GM12874 (cell line): Measurements from ENCODE around the gene LRRN4CL.

Experiments used
- TF ChIP-seq, protein P1 (sequence below): IDR thresholded peaks from 2 replicates; pipeline ENCODE4 v1.5.1; 2011; ENCODE audit warnings: low read depth, mild to moderate bottlenecking, control low read depth, low read length, moderate library complexity; ENCODE audit not compliant: insufficient read depth

LRRN4CL gene

DNA sequence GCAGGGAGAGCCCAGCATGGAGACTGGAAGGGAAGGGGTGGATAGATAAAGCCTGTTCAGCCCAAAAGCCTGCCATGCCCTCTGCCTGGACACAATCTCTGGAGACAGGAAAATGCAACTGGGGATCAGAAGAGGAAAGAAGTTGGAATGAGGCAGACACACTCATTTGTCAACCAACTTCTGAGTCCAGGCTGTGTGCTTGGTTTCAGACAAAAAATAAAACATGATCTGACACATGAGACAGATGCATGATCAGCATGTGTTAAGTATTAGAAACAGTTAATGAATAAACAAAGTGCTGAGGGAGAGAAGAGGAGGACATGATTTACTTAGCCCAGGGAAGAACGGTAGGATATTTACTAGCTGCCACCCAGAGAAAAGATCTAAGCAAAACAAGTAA, 839 bp downstream of the LRRN4CL start:
- TF ChIP-seq, protein P1, sequence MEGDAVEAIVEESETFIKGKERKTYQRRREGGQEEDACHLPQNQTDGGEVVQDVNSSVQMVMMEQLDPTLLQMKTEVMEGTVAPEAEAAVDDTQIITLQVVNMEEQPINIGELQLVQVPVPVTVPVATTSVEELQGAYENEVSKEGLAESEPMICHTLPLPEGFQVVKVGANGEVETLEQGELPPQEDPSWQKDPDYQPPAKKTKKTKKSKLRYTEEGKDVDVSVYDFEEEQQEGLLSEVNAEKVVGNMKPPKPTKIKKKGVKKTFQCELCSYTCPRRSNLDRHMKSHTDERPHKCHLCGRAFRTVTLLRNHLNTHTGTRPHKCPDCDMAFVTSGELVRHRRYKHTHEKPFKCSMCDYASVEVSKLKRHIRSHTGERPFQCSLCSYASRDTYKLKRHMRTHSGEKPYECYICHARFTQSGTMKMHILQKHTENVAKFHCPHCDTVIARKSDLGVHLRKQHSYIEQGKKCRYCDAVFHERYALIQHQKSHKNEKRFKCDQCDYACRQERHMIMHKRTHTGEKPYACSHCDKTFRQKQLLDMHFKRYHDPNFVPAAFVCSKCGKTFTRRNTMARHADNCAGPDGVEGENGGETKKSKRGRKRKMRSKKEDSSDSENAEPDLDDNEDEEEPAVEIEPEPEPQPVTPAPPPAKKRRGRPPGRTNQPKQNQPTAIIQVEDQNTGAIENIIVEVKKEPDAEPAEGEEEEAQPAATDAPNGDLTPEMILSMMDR, result no peak

DNA sequence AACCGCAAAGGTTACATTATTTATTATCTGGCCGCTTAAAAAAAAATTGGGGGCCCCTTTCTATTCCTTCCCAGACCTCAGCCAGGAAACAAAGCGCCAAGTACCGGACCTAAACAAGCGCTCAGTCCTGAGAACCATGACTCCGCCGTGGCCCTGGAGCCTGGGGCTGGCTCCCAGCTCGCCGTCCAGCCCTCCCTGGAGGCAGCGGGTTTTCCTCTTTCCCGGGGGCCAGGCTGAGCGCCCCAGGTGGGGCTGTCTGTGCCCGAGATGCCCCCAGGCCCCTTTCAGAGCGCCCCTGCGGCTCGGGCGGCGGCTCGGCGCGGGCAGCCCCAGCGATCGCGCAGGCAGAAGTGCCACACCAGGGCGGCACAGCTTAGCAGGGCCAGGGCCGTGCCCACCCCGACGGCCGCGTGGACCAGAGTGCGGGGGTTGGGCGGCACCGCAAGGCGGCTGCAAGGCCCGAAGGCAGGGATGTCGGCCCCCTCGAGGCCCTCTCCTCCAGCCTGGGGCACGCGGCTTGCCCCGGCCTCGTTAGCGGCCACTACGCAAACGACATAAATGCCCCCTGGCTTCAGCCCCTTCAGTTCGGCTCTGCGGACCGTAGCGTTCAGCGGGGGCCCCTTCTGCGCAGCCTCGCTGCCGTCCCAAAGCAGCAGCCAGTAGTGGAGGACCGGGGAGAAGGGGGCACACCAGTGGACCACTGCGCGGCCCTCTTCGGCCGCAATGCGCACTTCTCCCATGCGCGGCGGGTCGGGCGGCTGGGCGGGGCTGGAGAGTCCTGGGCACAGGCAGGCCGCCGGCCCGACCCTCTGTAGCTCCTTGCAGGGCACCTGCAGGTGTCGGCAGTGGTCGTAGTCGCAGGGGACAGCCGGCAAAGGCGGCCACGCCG, 1.6 kb downstream of the LRRN4CL start:
- TF ChIP-seq, protein P1, result no peak

GRCh38 chr11:62682518-62682917, 6.8 kb downstream of the LRRN4CL start:
- TF ChIP-seq, protein P1, result no peak

DNA sequence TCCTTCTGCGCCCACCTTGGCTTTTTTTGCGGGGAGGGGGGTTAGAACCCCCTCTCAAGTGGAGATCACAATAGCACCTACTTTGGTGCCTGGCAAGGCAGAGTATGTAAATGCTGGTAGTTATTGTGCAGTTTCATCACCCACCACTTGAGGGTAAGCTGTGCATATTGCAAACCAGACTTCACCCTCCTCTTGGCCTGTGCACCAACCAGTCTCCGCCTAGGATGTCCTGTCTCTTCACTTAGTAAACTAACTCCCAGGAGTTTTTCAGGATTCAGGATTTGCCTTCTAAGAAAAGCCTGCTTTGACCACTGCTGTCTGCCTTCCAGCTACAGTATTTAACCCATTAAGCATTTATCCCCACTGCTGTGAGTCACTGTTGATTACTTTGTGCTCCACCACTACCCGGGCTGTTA, 8.5 kb downstream of the LRRN4CL start:
- TF ChIP-seq, protein P1, result peak; percentile 65

DNA sequence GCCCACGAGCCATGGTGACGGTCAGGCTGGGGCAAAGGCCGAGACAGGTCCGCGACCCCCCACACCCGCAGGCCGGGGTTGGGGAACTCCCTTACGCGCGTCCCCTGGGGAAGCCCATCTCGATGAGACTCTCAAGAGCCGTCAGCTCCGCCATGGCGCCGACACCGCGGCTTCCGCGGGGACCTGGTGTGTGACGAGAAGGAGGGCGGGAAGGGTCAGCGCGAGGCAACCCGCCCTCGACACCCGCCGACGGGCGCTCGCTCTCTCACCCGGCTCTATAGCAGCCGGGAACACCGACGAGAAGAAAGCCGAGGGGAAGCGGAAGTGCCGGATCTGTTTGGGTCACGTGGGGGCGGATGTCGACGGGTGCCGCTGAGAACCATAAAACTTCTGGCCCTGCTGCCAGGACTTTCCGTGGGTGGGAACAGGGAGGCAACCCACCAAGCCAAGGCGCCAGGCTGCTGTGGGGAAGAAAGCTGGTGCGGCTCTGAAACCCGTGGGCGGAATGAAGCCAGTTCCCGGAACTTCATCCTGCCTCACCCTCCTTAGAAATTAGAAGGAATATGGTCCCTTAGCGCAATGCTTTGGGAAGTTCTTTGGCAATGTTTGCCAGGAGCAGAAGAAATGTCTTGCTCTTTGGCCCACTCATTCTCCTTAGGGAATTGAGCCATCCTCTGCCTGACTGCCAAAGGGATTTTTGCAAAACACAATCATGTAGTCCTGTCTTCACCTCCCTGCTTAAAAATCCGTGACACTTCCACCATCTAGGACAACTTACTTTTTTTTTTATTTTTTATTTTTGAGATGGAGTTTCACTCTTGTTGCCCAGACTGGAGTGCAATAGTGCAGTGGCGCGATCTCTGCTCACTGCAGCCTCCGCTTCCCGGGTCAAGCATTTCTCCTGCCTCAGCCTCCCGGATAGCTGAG, 10.3 kb downstream of the LRRN4CL start, which contains the start of gene UBXN1:
Gene UBXN1 (minus strand): TSS at position 304 of the 927 bp plus-strand sequence. CDS start 150 bp downstream, at position 154.
- TF ChIP-seq, protein P1, result no peak

- TF ChIP-seq, protein P1, result no peak
These were observed 10.9 kb downstream of the LRRN4CL start for GRCh38 chr11:62678433-62678769.

- TF ChIP-seq, protein P1, result no peak
These were observed 11.6 kb downstream of the LRRN4CL start for GRCh38 chr11:62677714-62678113.
